ENCODE measurements around the gene CLBA1.
"Not testable (repeated sequence)": the region's sequence is repeated elsewhere in the genome, so short reads cannot be mapped to it uniquely, and the experiment has no call there.

CLBA1 gene

GRCh38 chr14:104985675-104986486 is at the start of gene CLBA1:
CLBA1 (plus strand) TSS chr14:104985788; CDS start chr14:104986432, 644 bp downstream.
- peak in 1 of 2 experiments; percentile 41 for DNase-seq

- no peak for DNase-seq
These were observed 49.6 kb upstream of the CLBA1 start for GRCh38 chr14:104935955-104936354.

- no peak for DNase-seq
These were observed 49.0 kb upstream of the CLBA1 start for GRCh38 chr14:104936361-104937155.

- no peak for DNase-seq
These were observed 48.4 kb upstream of the CLBA1 start for GRCh38 chr14:104937161-104937560.

GRCh38 chr14:104937694-104938365 is 47.8 kb upstream of the CLBA1 start:
- no peak for DNase-seq

GRCh38 chr14:104938436-104938835 is 47.2 kb upstream of the CLBA1 start:
- DNase-seq, result no peak

GRCh38 chr14:104938960-104939359 is 46.6 kb upstream of the CLBA1 start:
- DNase-seq, result no peak

GRCh38 chr14:104939666-104940410 is 45.8 kb upstream of the CLBA1 start:
- DNase-seq, result no peak

GRCh38 chr14:104940526-104941150 is 45.0 kb upstream of the CLBA1 start:
- DNase-seq, result no peak

- no peak for DNase-seq
These were observed 43.9 kb upstream of the CLBA1 start for GRCh38 chr14:104941508-104942365.

GRCh38 chr14:104942586-104942985 is 43.0 kb upstream of the CLBA1 start:
- DNase-seq, result no peak

GRCh38 chr14:104943216-104944015 is 42.2 kb upstream of the CLBA1 start:
- DNase-seq, result not testable (repeated sequence)

- DNase-seq, result not testable (repeated sequence)
These were observed 41.6 kb upstream of the CLBA1 start for GRCh38 chr14:104944016-104944308.

GRCh38 chr14:104944436-104945205 is 41.0 kb upstream of the CLBA1 start:
- DNase-seq, result not testable (repeated sequence)

GRCh38 chr14:104945266-104945665 is 40.3 kb upstream of the CLBA1 start:
- DNase-seq, result not testable (repeated sequence)

GRCh38 chr14:104945986-104946965 is 39.3 kb upstream of the CLBA1 start:
- DNase-seq, result not testable (repeated sequence)

- not testable (repeated sequence) for DNase-seq
These were observed 38.4 kb upstream of the CLBA1 start for GRCh38 chr14:104947201-104947600.

Measured in cerebellar nuclear complex (tissue), 1 donor.